Hair follicular keratinocyte (primary cell): Measurements from ENCODE around the gene PNMA6F. TPM values are rescaled to one million over a fixed set of nuclear protein-coding genes. Genes with fewer than 3 reads are reported as not detected.

Experiments used
- total RNA-seq: library from RNA; depleted of rRNA; stranded (reverse); fragments of >200 nt; gene quantifications from 2 replicates; pipeline ENCODE4 v1.2.3, GENCODE V29; 2015

Gene PNMA6F
- total RNA-seq: not detected in 2 replicates

GRCh38 chrX:153321381-153322124 is at the start of gene PNMA6F:
Gene PNMA6F (minus strand): TSS chrX:153321767. CDS start chrX:153320674, 1,093 bp downstream.

DNA sequence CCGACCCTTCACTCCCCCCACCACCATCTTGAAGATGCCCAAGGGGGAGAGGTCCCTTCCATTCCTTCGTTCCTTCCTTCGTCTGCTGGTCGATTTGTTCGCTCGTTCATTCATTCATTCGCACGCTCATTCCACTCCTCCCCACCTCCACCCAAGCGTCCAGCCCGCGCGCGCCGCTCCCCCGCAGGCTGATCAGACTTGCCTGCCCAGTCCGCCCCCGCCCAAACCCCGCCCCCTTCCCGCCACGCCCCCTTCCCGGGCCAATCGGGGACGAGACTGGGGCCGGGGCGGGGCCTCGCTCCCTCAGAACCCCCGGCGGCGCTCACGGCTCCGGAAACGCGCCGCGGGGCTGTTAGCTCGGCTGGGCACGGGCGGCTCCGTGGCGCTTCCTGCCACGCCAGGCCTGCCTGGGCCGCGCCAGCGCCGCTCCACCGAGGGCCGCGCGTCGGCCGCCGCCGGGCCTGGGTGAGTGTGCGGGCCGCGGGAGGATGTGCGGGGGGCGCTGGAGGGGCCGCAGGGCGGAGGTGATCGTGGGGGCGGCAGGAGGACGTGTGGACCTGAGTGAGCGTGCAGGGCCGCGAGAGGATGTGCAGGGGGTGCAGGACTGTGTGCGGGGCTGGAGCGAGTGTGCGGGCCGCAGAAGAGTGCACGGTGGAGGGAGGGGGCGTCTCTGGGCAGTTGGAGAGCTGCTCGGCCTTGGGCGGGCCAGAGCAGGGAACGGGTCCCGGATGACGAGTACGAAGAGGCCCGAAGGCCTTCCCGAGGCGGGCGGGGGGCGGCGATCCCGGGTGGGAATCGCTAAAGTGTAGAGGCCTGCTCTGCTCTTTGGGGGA is 12.5 kb upstream of the PNMA6F start, which contains the start of gene ZNF275:
Gene ZNF275 (plus strand): TSS at position 333 of the 833 bp plus-strand sequence. CDS start 2,527 bp downstream, outside the sequence.

Other genes with a start within 250 kb of the PNMA6F start
- 0.11 TPM in 1 of 2 replicates, not detected in the other for gene PNMA6A, start 249.3 kb downstream of the PNMA6F start, total RNA-seq
- gene MAGEA1, start 142.5 kb downstream of the PNMA6F start, total RNA-seq: not detected in 2 replicates
- gene ZNF275, start 12.4 kb upstream of the PNMA6F start, total RNA-seq: 4.5 and 5.2 TPM in 2 replicates
- not detected in 2 replicates for gene PNMA6E, start 79.6 kb upstream of the PNMA6F start, total RNA-seq
- 1.0 and 1.1 TPM in 2 replicates for gene ZFP92, start 89.7 kb upstream of the PNMA6F start, total RNA-seq
- gene TREX2, start 124.3 kb upstream of the PNMA6F start, total RNA-seq: 2.0 and 4.1 TPM in 2 replicates
- gene HAUS7, start 148.8 kb upstream of the PNMA6F start, total RNA-seq: 22.7 and 52.9 TPM in 2 replicates
- 0.30 and 1.0 TPM in 2 replicates for gene BGN, start 173.2 kb upstream of the PNMA6F start, total RNA-seq
- not detected in 2 replicates for gene ATP2B3, start 195.9 kb upstream of the PNMA6F start, total RNA-seq